Natural killer cell (primary cell): ENCODE results near the gene PI3. TPM values are rescaled to one million over a fixed set of nuclear protein-coding genes. Genes with fewer than 3 reads are reported as not detected.
"Not testable (repeated sequence)": the region's sequence is repeated elsewhere in the genome, so short reads cannot be mapped to it uniquely, and the experiment has no call there.

ENCODE experiments used
- ATAC-seq, 3 donors: fragments of 150-1000 bp in 2 of 3; fragments of 200-7000 bp in 1 of 3; cut with Tn5 transposase; 1 replicate in 1 of 3; 2 replicates in 2 of 3; pipeline ENCODE4 v1.10.0; 2021; ENCODE audit warnings: mild to moderate bottlenecking in 2 of 3, moderate library complexity in 2 of 3
- DNase-seq, 2 donors: peaks; one replicate each; pipeline versions ENCODE4 v3.0.0 to v3.0.0-alpha.2; 2013 to 2021; ENCODE audit warnings: mixed read lengths in 1 of 2
- H3K27ac ChIP-seq: one replicate; pipeline ENCODE4 v1.5.1; 2013; ENCODE audit warnings: mild to moderate bottlenecking, low read length
- H3K27me3 ChIP-seq: one replicate; pipeline ENCODE4 v1.6.1; 2013; ENCODE audit warnings: low read length; ENCODE audit not compliant: control insufficient read depth, insufficient read depth
- H3K36me3 ChIP-seq: one replicate; pipeline ENCODE4 v1.6.1; 2013; ENCODE audit warnings: low read length; ENCODE audit not compliant: control insufficient read depth, insufficient read depth
- H3K4me1 ChIP-seq: one replicate; pipeline ENCODE4 v1.6.1; 2013; ENCODE audit warnings: low read length; ENCODE audit not compliant: control insufficient read depth, insufficient read depth
- H3K4me3 ChIP-seq: one replicate; pipeline ENCODE4 v1.5.1; 2013; ENCODE audit warnings: low read length
- H3K9me3 ChIP-seq: one replicate; pipeline ENCODE4 v1.6.1; 2013; ENCODE audit warnings: low read length; ENCODE audit not compliant: control insufficient read depth, insufficient read depth
- H3K27ac Mint-ChIP-seq, 2 donors: one replicate each; pipeline ENCODE4 v1.8.0; 2022; ENCODE audit warnings: mild to moderate bottlenecking in 2 of 2, mixed read lengths in 2 of 2, moderate library complexity in 1 of 2
- H3K27me3 Mint-ChIP-seq, 2 donors: one replicate each; pipeline ENCODE4 v1.8.0; 2022; ENCODE audit warnings: low read depth in 2 of 2, mixed read lengths in 2 of 2
- H3K36me3 Mint-ChIP-seq: one replicate; pipeline ENCODE4 v1.8.0; 2022; ENCODE audit warnings: mixed read lengths
- H3K4me1 Mint-ChIP-seq, 2 donors: one replicate each; pipeline ENCODE4 v1.8.0; 2022; ENCODE audit warnings: mixed read lengths in 2 of 2
- H3K4me3 Mint-ChIP-seq: one replicate; pipeline ENCODE4 v1.8.0; 2022; ENCODE audit warnings: mild to moderate bottlenecking, moderate library complexity, mixed read lengths
- H3K9me3 Mint-ChIP-seq, 2 donors: one replicate each; pipeline ENCODE4 v1.8.0; 2022; ENCODE audit warnings: mixed read lengths in 2 of 2
- WGBS: methylation state at CpG from one replicate; pipeline ENCODE4 v1.1.7; 2013; ENCODE audit warnings: missing lambda C conversion rate; ENCODE audit not compliant: insufficient coverage; 5-methylcytosine and 5-hydroxymethylcytosine counted together
- intact Hi-C: fragments of 100-400 bp; cut with micrococcal nuclease; formaldehyde crosslinking; loops from one replicate; pipeline ENCODE4 v1.14.2; 2022
- total RNA-seq, 4 donors: library from RNA; stranded (reverse); fragments of 120-200 nt in 1 of 4; gene quantifications; one replicate each; pipeline versions ENCODE4 v1.2.3 to v1.2.4, GENCODE V29; 2013 to 2022
- TF ChIP-seq, protein P1 (sequence below): fragments of 200-600 bp; IDR thresholded peaks from one replicate; pipeline ENCODE4 v1.8.0; 2022; ENCODE audit warnings: antibody characterized with exemption

Gene PI3
- total RNA-seq, 3 donors from 2014 or later (not counting 1 experiment from before 2014, with no cell fraction given) = 2.4 TPM; not detected in 2

DNA sequence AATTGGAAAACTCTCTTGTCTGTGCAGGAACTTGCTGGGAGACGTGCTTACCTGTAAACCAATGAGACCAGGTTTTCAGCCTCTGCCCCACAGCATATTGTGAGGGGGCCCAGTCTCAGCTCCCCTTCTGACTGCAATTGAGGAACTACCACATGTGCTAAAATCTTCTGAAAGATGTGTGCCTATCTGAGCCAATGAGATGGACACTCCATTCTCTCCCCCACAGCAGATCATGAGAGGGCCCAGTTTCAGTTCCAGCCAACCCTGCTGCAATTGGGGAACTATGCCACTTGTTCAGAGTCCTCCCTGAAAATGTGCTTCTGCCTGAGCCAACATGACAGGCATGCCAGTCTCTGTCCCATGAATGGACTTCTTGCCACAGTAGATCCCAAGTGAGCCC is 20.9 kb upstream of the PI3 start:
- peaks cover 3% of the 10 kb centered on the region in 2 donors for H3K9me3 Mint-ChIP-seq
- H3K4me3 Mint-ChIP-seq = no peak overlapping the region
- peaks cover 7% of the 10 kb centered on the region for H3K36me3 Mint-ChIP-seq
- peaks cover 11 to 73% of the 10 kb centered on the region in 2 donors for H3K27me3 Mint-ChIP-seq
- Histone ChIP-seq H3K27ac (no peak overlapping the region), H3K27me3 (no peaks in the 10 kb centered on the region), H3K4me3 (no peak overlapping the region), H3K36me3 (no peaks in the 10 kb centered on the region), H3K9me3 (no peaks in the 10 kb centered on the region), H3K4me1 (no peaks in the 10 kb centered on the region)
- intact Hi-C loops = no loop called here
- H3K27ac Mint-ChIP-seq = no peak overlapping the region
- DNase-seq (no peak), ATAC-seq (no peak)
- TF ChIP-seq, protein P1, sequence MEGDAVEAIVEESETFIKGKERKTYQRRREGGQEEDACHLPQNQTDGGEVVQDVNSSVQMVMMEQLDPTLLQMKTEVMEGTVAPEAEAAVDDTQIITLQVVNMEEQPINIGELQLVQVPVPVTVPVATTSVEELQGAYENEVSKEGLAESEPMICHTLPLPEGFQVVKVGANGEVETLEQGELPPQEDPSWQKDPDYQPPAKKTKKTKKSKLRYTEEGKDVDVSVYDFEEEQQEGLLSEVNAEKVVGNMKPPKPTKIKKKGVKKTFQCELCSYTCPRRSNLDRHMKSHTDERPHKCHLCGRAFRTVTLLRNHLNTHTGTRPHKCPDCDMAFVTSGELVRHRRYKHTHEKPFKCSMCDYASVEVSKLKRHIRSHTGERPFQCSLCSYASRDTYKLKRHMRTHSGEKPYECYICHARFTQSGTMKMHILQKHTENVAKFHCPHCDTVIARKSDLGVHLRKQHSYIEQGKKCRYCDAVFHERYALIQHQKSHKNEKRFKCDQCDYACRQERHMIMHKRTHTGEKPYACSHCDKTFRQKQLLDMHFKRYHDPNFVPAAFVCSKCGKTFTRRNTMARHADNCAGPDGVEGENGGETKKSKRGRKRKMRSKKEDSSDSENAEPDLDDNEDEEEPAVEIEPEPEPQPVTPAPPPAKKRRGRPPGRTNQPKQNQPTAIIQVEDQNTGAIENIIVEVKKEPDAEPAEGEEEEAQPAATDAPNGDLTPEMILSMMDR = no peak
- H3K4me1 Mint-ChIP-seq = no peaks in the 10 kb centered on the region
- WGBS = 86% methylated on average over 1 of the region's 1 CpG

DNA sequence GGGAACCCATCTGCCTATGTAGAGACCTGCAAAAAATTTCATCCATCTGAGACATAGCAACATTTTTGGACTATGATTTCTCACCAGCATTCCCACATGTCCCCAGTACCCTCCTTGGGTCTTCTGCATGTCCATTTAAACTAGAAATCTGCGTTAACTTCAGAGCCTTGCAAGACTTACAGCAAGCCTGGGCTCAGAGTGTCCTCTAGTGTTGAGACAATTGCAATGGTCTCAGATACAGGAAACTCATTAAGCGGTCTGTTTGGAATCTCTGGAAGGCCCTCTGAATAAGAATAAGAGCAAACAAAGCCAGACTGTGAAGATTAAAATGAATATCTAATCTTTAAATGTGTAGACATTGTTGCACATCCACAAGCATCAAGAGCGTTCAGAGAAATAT is 20.5 kb upstream of the PI3 start:
- 56% methylated on average over 3 of the region's 3 CpGs for WGBS
- TF ChIP-seq, protein P1 = no peak
- Histone ChIP-seq H3K27me3 (no peaks in the 10 kb centered on the region), H3K4me3 (no peak overlapping the region), H3K36me3 (no peaks in the 10 kb centered on the region), H3K27ac (no peak overlapping the region), H3K9me3 (no peaks in the 10 kb centered on the region), H3K4me1 (no peaks in the 10 kb centered on the region)
- ATAC-seq (no peak), DNase-seq (no peak)
- intact Hi-C loops = no loop called here
- Mint-ChIP-seq H3K36me3 (peaks cover 12% of the 10 kb centered on the region), H3K27ac (no peak overlapping the region), H3K27me3 (peaks cover 11 to 74% of the 10 kb centered on the region in 2 donors), H3K4me3 (no peak overlapping the region), H3K4me1 (no peaks in the 10 kb centered on the region), H3K9me3 (peaks cover 6 to 7% of the 10 kb centered on the region in 2 donors)

DNA sequence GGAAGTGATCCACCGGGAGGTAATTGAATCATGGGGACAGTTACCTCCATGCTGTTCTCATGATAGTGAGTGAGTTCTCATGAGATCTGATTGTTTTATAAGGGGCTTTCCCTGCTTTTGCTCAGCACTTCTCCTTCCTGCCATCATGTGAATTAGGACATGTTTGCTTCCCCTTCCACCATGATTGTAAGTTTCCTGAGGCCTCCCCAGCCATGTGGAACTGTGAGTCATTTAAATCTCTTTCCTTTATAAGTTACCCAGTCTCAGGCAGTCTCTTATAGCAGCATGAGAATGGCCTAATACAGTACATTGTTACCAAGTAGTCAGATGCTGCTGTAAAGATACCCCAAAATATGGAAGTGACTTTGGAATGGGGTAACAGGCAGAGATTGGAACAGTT is 19.9 kb upstream of the PI3 start:
- H3K4me1 Mint-ChIP-seq, H3K4me1 ChIP-seq, intact Hi-C loops, H3K27ac Mint-ChIP-seq, H3K4me3 Mint-ChIP-seq, H3K4me3 ChIP-seq, ATAC-seq, H3K27ac ChIP-seq, H3K9me3 Mint-ChIP-seq, H3K36me3 ChIP-seq, DNase-seq, H3K9me3 ChIP-seq, H3K27me3 ChIP-seq: not testable (repeated sequence)
- WGBS = 80% methylated on average over 1 of the region's 1 CpG
- Mint-ChIP-seq H3K27me3 (peaks cover 8 to 71% of the 10 kb centered on the region in 2 donors), H3K36me3 (peaks cover 18% of the 10 kb centered on the region)

DNA sequence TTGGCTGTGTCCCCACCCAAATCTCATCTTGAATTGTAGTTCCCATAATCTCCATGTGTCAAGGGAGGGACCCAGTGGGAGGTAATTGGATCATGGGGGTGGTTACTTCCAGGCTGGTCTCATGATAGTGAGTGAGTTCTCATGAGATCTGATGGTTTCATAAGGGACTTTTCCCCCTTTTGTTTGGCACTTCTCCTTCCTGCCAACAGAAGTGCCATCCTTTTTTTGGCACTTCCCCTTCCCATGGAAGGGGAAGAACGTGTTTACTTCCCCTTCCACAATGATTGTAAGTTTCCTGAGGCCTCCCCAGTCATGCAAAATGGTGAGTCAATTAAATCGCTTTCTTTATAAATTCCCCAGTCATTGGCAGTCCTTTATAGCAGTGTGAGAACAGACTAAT is 18.0 kb upstream of the PI3 start:
- H3K27me3 ChIP-seq = no peaks in the 10 kb centered on the region
- H3K27ac Mint-ChIP-seq = no peak overlapping the region
- TF ChIP-seq, protein P1 = no peak
- no peaks in the 10 kb centered on the region for H3K4me1 Mint-ChIP-seq
- H3K4me3 ChIP-seq = no peak overlapping the region
- no peak overlapping the region for H3K4me3 Mint-ChIP-seq
- no peak for ATAC-seq
- peaks cover 8 to 74% of the 10 kb centered on the region in 2 donors for H3K27me3 Mint-ChIP-seq
- H3K4me1 ChIP-seq = no peaks in the 10 kb centered on the region
- H3K36me3 ChIP-seq = no peaks in the 10 kb centered on the region
- peaks cover 22% of the 10 kb centered on the region for H3K36me3 Mint-ChIP-seq
- no peaks in the 10 kb centered on the region for H3K9me3 ChIP-seq
- peaks cover 7 to 9% of the 10 kb centered on the region in 2 donors for H3K9me3 Mint-ChIP-seq
- H3K27ac ChIP-seq = no peak overlapping the region
- intact Hi-C loops = no loop called here
- no peak for DNase-seq
- 0% methylated on average over 1 of the region's 2 CpGs for WGBS
